Right lobe of liver (tissue), 4 donors: Measurements from ENCODE around the gene MRPL22.

Experiments
- POLR2A ChIP-seq: fragments of 450-650 bp; IDR thresholded peaks from one replicate; pipeline ENCODE4 v1.6.1; 2017; ENCODE audit warnings: antibody characterized with exemption, mild to moderate bottlenecking
- TF ChIP-seq, protein P1 (sequence below), 4 donors: fragments of 200-600 bp in 3 of 4; fragments of 450-650 bp in 1 of 4; IDR thresholded peaks; one replicate each; pipeline versions ENCODE4 v1.5.1 to v1.8.0; 2016 to 2022; ENCODE audit warnings: antibody characterized with exemption in 4 of 4, mild to moderate bottlenecking in 2 of 4
- donor health status: DM: no; HTN: no; CAD: no.
- donor health status: DM: no; HTN: no; CAD: no.
- donor health status: DM: no; HTN: yes; CAD: no.

- TF ChIP-seq, protein P1, sequence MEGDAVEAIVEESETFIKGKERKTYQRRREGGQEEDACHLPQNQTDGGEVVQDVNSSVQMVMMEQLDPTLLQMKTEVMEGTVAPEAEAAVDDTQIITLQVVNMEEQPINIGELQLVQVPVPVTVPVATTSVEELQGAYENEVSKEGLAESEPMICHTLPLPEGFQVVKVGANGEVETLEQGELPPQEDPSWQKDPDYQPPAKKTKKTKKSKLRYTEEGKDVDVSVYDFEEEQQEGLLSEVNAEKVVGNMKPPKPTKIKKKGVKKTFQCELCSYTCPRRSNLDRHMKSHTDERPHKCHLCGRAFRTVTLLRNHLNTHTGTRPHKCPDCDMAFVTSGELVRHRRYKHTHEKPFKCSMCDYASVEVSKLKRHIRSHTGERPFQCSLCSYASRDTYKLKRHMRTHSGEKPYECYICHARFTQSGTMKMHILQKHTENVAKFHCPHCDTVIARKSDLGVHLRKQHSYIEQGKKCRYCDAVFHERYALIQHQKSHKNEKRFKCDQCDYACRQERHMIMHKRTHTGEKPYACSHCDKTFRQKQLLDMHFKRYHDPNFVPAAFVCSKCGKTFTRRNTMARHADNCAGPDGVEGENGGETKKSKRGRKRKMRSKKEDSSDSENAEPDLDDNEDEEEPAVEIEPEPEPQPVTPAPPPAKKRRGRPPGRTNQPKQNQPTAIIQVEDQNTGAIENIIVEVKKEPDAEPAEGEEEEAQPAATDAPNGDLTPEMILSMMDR (IDR thresholded peaks at IDR 0.05), result no peak
- TF ChIP-seq POLR2A, result no peak
Observed at GRCh38 chr5:155013526-155013925, 72.7 kb downstream of the MRPL22 start, which contains the start of gene KIF4B.
